ENCODE measurements around the gene TEAD2.
"Not testable (repeated sequence)": the region's sequence is repeated elsewhere in the genome, so short reads cannot be mapped to it uniquely, and the experiment has no call there.

DNA sequence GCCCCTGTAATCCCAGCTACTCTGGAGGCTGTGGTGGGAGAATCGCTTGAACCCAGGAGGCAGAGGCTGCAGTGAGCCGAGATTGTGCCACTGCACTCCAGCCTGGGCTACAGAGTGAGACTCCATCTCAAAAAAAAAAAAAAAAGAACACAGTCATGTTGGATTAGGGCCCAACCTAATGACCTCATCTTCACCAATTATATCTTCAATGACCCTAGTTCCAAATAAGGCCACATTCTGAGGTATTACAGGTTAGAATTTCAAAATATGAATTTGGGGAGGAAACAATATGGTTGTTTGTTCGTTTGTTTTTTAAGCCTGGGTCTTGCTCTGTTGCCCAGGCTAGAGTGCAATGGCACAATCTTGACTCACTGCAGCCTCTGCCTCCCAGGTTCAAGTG is 11.0 kb upstream of the TEAD2 start:
- TF ChIP-seq, protein P1, sequence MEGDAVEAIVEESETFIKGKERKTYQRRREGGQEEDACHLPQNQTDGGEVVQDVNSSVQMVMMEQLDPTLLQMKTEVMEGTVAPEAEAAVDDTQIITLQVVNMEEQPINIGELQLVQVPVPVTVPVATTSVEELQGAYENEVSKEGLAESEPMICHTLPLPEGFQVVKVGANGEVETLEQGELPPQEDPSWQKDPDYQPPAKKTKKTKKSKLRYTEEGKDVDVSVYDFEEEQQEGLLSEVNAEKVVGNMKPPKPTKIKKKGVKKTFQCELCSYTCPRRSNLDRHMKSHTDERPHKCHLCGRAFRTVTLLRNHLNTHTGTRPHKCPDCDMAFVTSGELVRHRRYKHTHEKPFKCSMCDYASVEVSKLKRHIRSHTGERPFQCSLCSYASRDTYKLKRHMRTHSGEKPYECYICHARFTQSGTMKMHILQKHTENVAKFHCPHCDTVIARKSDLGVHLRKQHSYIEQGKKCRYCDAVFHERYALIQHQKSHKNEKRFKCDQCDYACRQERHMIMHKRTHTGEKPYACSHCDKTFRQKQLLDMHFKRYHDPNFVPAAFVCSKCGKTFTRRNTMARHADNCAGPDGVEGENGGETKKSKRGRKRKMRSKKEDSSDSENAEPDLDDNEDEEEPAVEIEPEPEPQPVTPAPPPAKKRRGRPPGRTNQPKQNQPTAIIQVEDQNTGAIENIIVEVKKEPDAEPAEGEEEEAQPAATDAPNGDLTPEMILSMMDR (IDR thresholded peaks at IDR 0.05; ENCODE audit: low read depth, low read length) = not testable (repeated sequence)
- not testable (repeated sequence) for TF ChIP-seq EZH2phosphoT487 (IDR thresholded peaks at IDR 0.05; ENCODE audit: low read depth)
